Breast epithelium (tissue), 4 donors: Measurements from ENCODE around the gene MED17. TPM values are rescaled to one million over a fixed set of nuclear protein-coding genes. Genes with fewer than 3 reads are reported as not detected.

Experiments
- DNase-seq, 2 donors: peaks; one replicate each; pipeline ENCODE4 v3.0.0-alpha.2; 2019; ENCODE audit warnings: low spot score in 2 of 2
- H3K27ac ChIP-seq, 2 donors: fragments of 200-600 bp; sonication (generic) in 1 of 2; one replicate each; pipeline ENCODE4 v1.5.1; 2016 to 2019; ENCODE audit warnings: mild to moderate bottlenecking in 1 of 2
- H3K27me3 ChIP-seq, 2 donors: fragments of 200-600 bp; sonication (generic) in 1 of 2; one replicate each; pipeline versions ENCODE4 v1.5.1 to v1.6.0; 2017 to 2019; ENCODE audit warnings: control low read depth in 1 of 2, mild to moderate bottlenecking in 1 of 2
- H3K36me3 ChIP-seq: fragments of 200-600 bp; one replicate; pipeline ENCODE4 v1.5.1; 2019
- H3K4me1 ChIP-seq, 2 donors: fragments of 200-600 bp; sonication (generic); one replicate each; pipeline ENCODE4 v1.5.1; 2016 to 2019; ENCODE audit warnings: control low read depth in 1 of 2
- H3K4me3 ChIP-seq, 3 donors: fragments of 200-600 bp; sonication (generic); 1 replicate in 2 of 3; 2 replicates in 1 of 3; pipeline ENCODE4 v1.5.1; 2016 to 2019; ENCODE audit warnings: mild to moderate bottlenecking in 3 of 3, moderate library complexity in 2 of 3
- H3K9me3 ChIP-seq, 2 donors: fragments of 200-600 bp; sonication (generic) in 1 of 2; one replicate each; pipeline ENCODE4 v1.5.1; 2016 to 2019; ENCODE audit warnings: control low read depth in 1 of 2
- CTCF ChIP-seq, 3 donors: fragments of 450-650 bp; IDR thresholded peaks; one replicate each; pipeline ENCODE4 v1.5.1; 2016 to 2017; ENCODE audit warnings: antibody characterized with exemption in 3 of 3, mild to moderate bottlenecking in 3 of 3, moderate library complexity in 3 of 3
- POLR2A ChIP-seq: fragments of 450-650 bp; IDR thresholded peaks from one replicate; pipeline ENCODE4 v1.6.1; 2016; ENCODE audit warnings: antibody characterized with exemption, mild to moderate bottlenecking, moderate library complexity
- POLR2AphosphoS5 ChIP-seq, 3 donors: sonication (generic); formaldehyde crosslinking; IDR thresholded peaks; one replicate each; pipeline ENCODE4 v1.6.1; 2017; ENCODE audit warnings: antibody characterized with exemption in 3 of 3
- intact Hi-C: fragments of 100-400 bp; cut with DNase I; formaldehyde crosslinking; loops from one replicate; pipeline ENCODE4 v1.15.1; 2023; ENCODE audit warnings: low total_unique reads
- total RNA-seq, 3 donors: library from RNA; depleted of rRNA; stranded (reverse); fragments of >200 nt; gene quantifications; one replicate each; pipeline ENCODE4 v1.1.0, GENCODE V29; 2016

Gene MED17
- total RNA-seq, 3 donors from 2014 or later, result 20.6 to 47.0 (median 29.8) TPM

GRCh38 chr11:93831343-93832127 is 47.5 kb downstream of the MED17 start:
- Histone ChIP-seq H3K27me3 (no peaks in the 10 kb centered on the region), H3K27ac (no peak overlapping the region), H3K4me1 (no peaks in the 10 kb centered on the region), H3K4me3 (no peak overlapping the region), H3K9me3 (no peaks in the 10 kb centered on the region), H3K36me3 (no peaks in the 10 kb centered on the region)
- intact Hi-C loops, result no loop called here
- TF ChIP-seq CTCF (IDR thresholded peaks at IDR 0.05), result no peak
- no peak for TF ChIP-seq POLR2A
- TF ChIP-seq POLR2AphosphoS5 (IDR thresholded peaks at IDR 0.05), result no peak
- no peak for DNase-seq

GRCh38 chr11:93832780-93833179 is 48.7 kb downstream of the MED17 start:
- no peaks in the 10 kb centered on the region for H3K36me3 ChIP-seq
- no peaks in the 10 kb centered on the region for H3K4me1 ChIP-seq
- TF ChIP-seq POLR2AphosphoS5 (IDR thresholded peaks at IDR 0.05) (no peak), CTCF (IDR thresholded peaks at IDR 0.05) (no peak), POLR2A (no peak)
- no peak overlapping the region for H3K4me3 ChIP-seq
- H3K27ac ChIP-seq, result no peak overlapping the region
- no peak for DNase-seq
- H3K27me3 ChIP-seq, result no peaks in the 10 kb centered on the region
- intact Hi-C loops, result no loop called here
- H3K9me3 ChIP-seq, result no peaks in the 10 kb centered on the region

GRCh38 chr11:93838967-93839366 is 54.9 kb downstream of the MED17 start:
- intact Hi-C loops, result no loop called here
- no peak for DNase-seq
- no peaks in the 10 kb centered on the region for H3K27me3 ChIP-seq
- no peaks in the 10 kb centered on the region for H3K36me3 ChIP-seq
- H3K4me3 ChIP-seq, result no peak overlapping the region
- TF ChIP-seq CTCF (IDR thresholded peaks at IDR 0.05) (no peak), POLR2A (no peak), POLR2AphosphoS5 (IDR thresholded peaks at IDR 0.05) (no peak)
- no peaks in the 10 kb centered on the region for H3K9me3 ChIP-seq
- H3K27ac ChIP-seq, result no peak overlapping the region
- no peaks in the 10 kb centered on the region for H3K4me1 ChIP-seq

- Histone ChIP-seq H3K36me3 (no peaks in the 10 kb centered on the region), H3K9me3 (no peaks in the 10 kb centered on the region), H3K4me1 (no peaks in the 10 kb centered on the region), H3K27ac (no peak overlapping the region), H3K27me3 (no peaks in the 10 kb centered on the region), H3K4me3 (no peak overlapping the region)
- intact Hi-C loops, result no loop called here
- TF ChIP-seq POLR2A (no peak), POLR2AphosphoS5 (IDR thresholded peaks at IDR 0.05) (no peak), CTCF (IDR thresholded peaks at IDR 0.05) (no peak)
- no peak for DNase-seq
Observed at GRCh38 chr11:93840180-93840579, 56.1 kb downstream of the MED17 start.

GRCh38 chr11:93840981-93841380 is 56.9 kb downstream of the MED17 start:
- H3K4me1 ChIP-seq, result no peaks in the 10 kb centered on the region
- no peaks in the 10 kb centered on the region for H3K27me3 ChIP-seq
- no peak overlapping the region for H3K27ac ChIP-seq
- H3K4me3 ChIP-seq, result no peak overlapping the region
- no peaks in the 10 kb centered on the region for H3K9me3 ChIP-seq
- no peak for TF ChIP-seq CTCF (IDR thresholded peaks at IDR 0.05)
- no peak for TF ChIP-seq POLR2A
- TF ChIP-seq POLR2AphosphoS5 (IDR thresholded peaks at IDR 0.05), result no peak
- no peak for DNase-seq
- H3K36me3 ChIP-seq, result no peaks in the 10 kb centered on the region
- intact Hi-C loops, result no loop called here
